Choroid plexus epithelial cell (primary cell): ENCODE data around the gene ITSN1.
"Not testable (repeated sequence)": the region's sequence is repeated elsewhere in the genome, so short reads cannot be mapped to it uniquely, and the experiment has no call there.

Experiments used
- DNase-seq: peaks from one replicate; pipeline ENCODE4 v3.0.0-alpha.2; 2010; ENCODE audit warnings: low read depth
- H3K4me3 ChIP-seq: 2 replicates; pipeline ENCODE4 v1.5.1; 2011; ENCODE audit warnings: low read depth, mild to moderate bottlenecking, control low read depth, low read length, moderate library complexity
- CTCF ChIP-seq: conservative IDR thresholded peaks from 2 replicates; pipeline ENCODE4 v1.5.1; 2011; ENCODE audit warnings: low read depth, mild to moderate bottlenecking, control low read depth, inconsistent platforms, low read length, moderate library complexity

The ITSN1 gene

GRCh38 chr21:33861125-33861524 is 218.8 kb downstream of the ITSN1 start:
- no peak overlapping the region for H3K4me3 ChIP-seq
- no peak for DNase-seq
- no peak for TF ChIP-seq CTCF

DNA sequence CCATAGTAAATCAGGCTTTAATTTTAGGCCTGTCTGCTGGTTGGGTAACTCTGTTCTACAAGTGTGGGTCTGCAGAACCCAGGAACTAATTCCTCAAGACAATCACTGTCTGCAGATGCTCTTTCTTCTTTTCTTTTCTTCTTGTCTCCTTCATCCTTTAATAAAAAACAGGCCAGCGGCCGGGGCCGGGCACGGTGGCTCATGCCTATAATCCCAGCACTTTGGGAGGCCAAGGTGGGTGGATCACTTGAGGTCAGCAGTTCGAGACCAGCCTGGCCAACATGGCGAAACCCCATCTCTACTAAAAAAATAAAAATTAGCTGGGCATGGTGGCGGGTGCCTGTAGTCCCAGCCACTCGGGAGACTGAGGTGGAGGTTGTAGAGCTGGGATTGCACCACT is 220.9 kb downstream of the ITSN1 start:
- H3K4me3 ChIP-seq, DNase-seq: not testable (repeated sequence)

GRCh38 chr21:33864150-33864549 is 221.8 kb downstream of the ITSN1 start:
- H3K4me3 ChIP-seq, result no peak overlapping the region
- no peak for DNase-seq
- TF ChIP-seq CTCF, result no peak

- TF ChIP-seq CTCF, result no peak
- DNase-seq, result no peak
- no peak overlapping the region for H3K4me3 ChIP-seq
Observed at GRCh38 chr21:33865176-33865575, 222.9 kb downstream of the ITSN1 start.

- H3K4me3 ChIP-seq, result no peak overlapping the region
- TF ChIP-seq CTCF, result no peak
- no peak for DNase-seq
Observed at GRCh38 chr21:33865996-33866575, 223.8 kb downstream of the ITSN1 start.

GRCh38 chr21:33866826-33867225 is 224.5 kb downstream of the ITSN1 start:
- TF ChIP-seq CTCF, result no peak
- no peak for DNase-seq
- no peak overlapping the region for H3K4me3 ChIP-seq

GRCh38 chr21:33867868-33868267 is 225.6 kb downstream of the ITSN1 start:
- not testable (repeated sequence) for H3K4me3 ChIP-seq, DNase-seq

DNA sequence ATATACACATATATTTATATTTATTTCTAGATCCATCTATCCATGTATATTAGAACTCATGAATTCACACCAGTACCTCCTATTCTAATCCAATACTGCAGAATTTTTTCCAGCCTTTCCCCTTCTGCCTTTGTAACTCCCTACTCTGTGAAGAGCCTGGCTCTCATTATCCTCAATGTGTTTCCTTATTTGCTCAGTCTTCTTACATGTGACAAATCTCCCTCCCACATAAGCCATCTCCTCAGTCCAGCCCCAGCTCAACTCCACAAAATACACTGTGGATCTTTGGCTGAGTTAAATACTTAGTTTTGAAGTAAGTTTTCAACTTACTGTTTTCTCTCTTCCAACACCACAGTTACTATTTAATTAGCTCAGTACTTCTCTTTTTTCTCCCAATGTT is 227.6 kb downstream of the ITSN1 start:
- no peak overlapping the region for H3K4me3 ChIP-seq
- TF ChIP-seq CTCF, result no peak
- DNase-seq, result no peak
